ENCODE measurements around the gene AMTN.
"Not testable (repeated sequence)": the region's sequence is repeated elsewhere in the genome, so short reads cannot be mapped to it uniquely, and the experiment has no call there.

The AMTN gene

GRCh38 chr4:70518269-70518668, at the start of gene AMTN:
AMTN (plus strand) TSS chr4:70518569; CDS start chr4:70518778, 209 bp downstream.
- ATAC-seq: no peak

GRCh38 chr4:70471897-70472296, 46.5 kb upstream of the AMTN start, which contains the start of gene MUC7:
MUC7 (plus strand) TSS chr4:70472197; CDS start chr4:70474022, 1,825 bp downstream.
- no peak for ATAC-seq

- ATAC-seq: no peak
Observed at GRCh38 chr4:70473679-70474078, 44.7 kb upstream of the AMTN start.

- ATAC-seq: no peak
Observed at GRCh38 chr4:70488748-70489147, 29.6 kb upstream of the AMTN start.

GRCh38 chr4:70496231-70496630, 22.1 kb upstream of the AMTN start:
- ATAC-seq: no peak

- ATAC-seq: not testable (repeated sequence)
Observed at GRCh38 chr4:70501838-70502237, 16.5 kb upstream of the AMTN start.

GRCh38 chr4:70504733-70505132, 13.6 kb upstream of the AMTN start:
- no peak for ATAC-seq

- peak in 1 of 2 donors; percentile 67 for ATAC-seq
Observed at GRCh38 chr4:70505151-70505748, 13.1 kb upstream of the AMTN start.

GRCh38 chr4:70508801-70509200, 9.6 kb upstream of the AMTN start:
- ATAC-seq: no peak

GRCh38 chr4:70511365-70511764, 7.0 kb upstream of the AMTN start:
- no peak for ATAC-seq

- ATAC-seq: no peak
Observed at GRCh38 chr4:70515367-70516250, 2.8 kb upstream of the AMTN start.

- ATAC-seq: no peak
Observed at GRCh38 chr4:70518716-70519115, 347 bp downstream of the AMTN start.

- ATAC-seq: no peak
Observed at GRCh38 chr4:70522626-70523025, 4.3 kb downstream of the AMTN start.

- ATAC-seq: no peak
Observed at GRCh38 chr4:70530997-70531396, 12.6 kb downstream of the AMTN start.

- no peak for ATAC-seq
Observed at GRCh38 chr4:70531981-70532380, 13.6 kb downstream of the AMTN start.

- no peak for ATAC-seq
Observed at GRCh38 chr4:70533211-70533610, 14.8 kb downstream of the AMTN start.

- no peak for ATAC-seq
Observed at GRCh38 chr4:70533791-70534190, 15.4 kb downstream of the AMTN start.

GRCh38 chr4:70534886-70535285, 16.5 kb downstream of the AMTN start:
- not testable (repeated sequence) for ATAC-seq

GRCh38 chr4:70538869-70539268, 20.5 kb downstream of the AMTN start:
- ATAC-seq: no peak

GRCh38 chr4:70544279-70544868, 26.0 kb downstream of the AMTN start:
- ATAC-seq: no peak

GRCh38 chr4:70556856-70557255, 38.5 kb downstream of the AMTN start:
- ATAC-seq: no peak

- no peak for ATAC-seq
Observed at GRCh38 chr4:70559211-70559830, 41.0 kb downstream of the AMTN start.

GRCh38 chr4:70559924-70560323, 41.6 kb downstream of the AMTN start:
- ATAC-seq: no peak

All from activated CD4-positive, CD25-positive, alpha-beta regulatory T cell treated with anti-CD3 and anti-CD28 coated beads, Interleukin-2, amount 50 U/mL, for 24 hours (primary cell).